IMR-90 (cell line): ENCODE data around the gene CTDP1. TPM values are rescaled to one million over a fixed set of nuclear protein-coding genes. Genes with fewer than 3 reads are reported as not detected.

Experiments
- ATAC-seq: fragments of 200-7000 bp; cut with Tn5 transposase; 2 replicates; pipeline ENCODE4 v1.9.1; 2020; ENCODE audit warnings: low read depth, mild to moderate bottlenecking, moderate library complexity
- BruUV-seq: library from RNA; stranded (reverse); fragments of 400-500 nt; replicated peaks from 2 replicates; lab custom pipeline; 2021; lab: Mats Ljungman, UMichigan
- CTCF ChIA-PET: fragments of 300-600 bp; formaldehyde crosslinking; extraction: SDS; loops from one replicate; lab custom pipeline; 2021; ENCODE audit warnings: antibody characterized with exemption; lab: Yijun Ruan, JAX
- POLR2A ChIA-PET: fragments of 300-600 bp; sonication (Branson Sonifier 250); formaldehyde crosslinking; loops from one replicate; lab custom pipeline; 2022; ENCODE audit warnings: antibody characterized with exemption; ENCODE audit not compliant: unreplicated experiment; lab: Charles Lee
- DNase-seq: peaks from one replicate; pipeline ENCODE4 v3.0.0; 2013
- H2AFZ ChIP-seq: replicated peaks from 2 replicates; pipeline ENCODE3; 2013; ENCODE audit warnings: low read length, mild to moderate bottlenecking; ENCODE audit not compliant: poor library complexity
- H2AK5ac ChIP-seq: 2 replicates; pipeline ENCODE4 v1.6.1; 2013; ENCODE audit warnings: low read depth, low read length, inconsistent platforms
- H2AK9ac ChIP-seq: replicated peaks from 2 replicates; pipeline ENCODE3; 2013; ENCODE audit warnings: mild to moderate bottlenecking, low read depth, low read length, moderate library complexity; ENCODE audit not compliant: poor library complexity
- H2BK120ac ChIP-seq: 2 replicates; pipeline ENCODE4 v1.6.1; 2013; ENCODE audit warnings: low read depth, low read length, inconsistent platforms
- H2BK15ac ChIP-seq: 3 replicates; pipeline ENCODE4 v1.6.1; 2013; ENCODE audit warnings: low read depth, low read length, inconsistent platforms
- H2BK20ac ChIP-seq: 2 replicates; pipeline ENCODE4 v1.6.1; 2013; ENCODE audit warnings: low read depth, mild to moderate bottlenecking, inconsistent platforms, low read length, moderate library complexity
- H2BK5ac ChIP-seq: 2 replicates; pipeline ENCODE4 v1.6.1; 2013; ENCODE audit warnings: mild to moderate bottlenecking, low read depth, low read length, inconsistent platforms; ENCODE audit not compliant: poor library complexity, severe bottlenecking
- H3K14ac ChIP-seq: replicated peaks from 2 replicates; pipeline ENCODE4 v1.6.1; 2013; ENCODE audit warnings: low read depth, low read length, inconsistent platforms
- H3K18ac ChIP-seq: 2 replicates; pipeline ENCODE4 v1.6.1; 2013; ENCODE audit warnings: low read depth, low read length, control low read depth
- H3K23ac ChIP-seq: 2 replicates; pipeline ENCODE4 v1.6.1; 2013; ENCODE audit warnings: low read depth, low read length, inconsistent platforms
- H3K27ac ChIP-seq: 2 replicates; pipeline ENCODE4 v1.5.1; 2013; ENCODE audit warnings: mild to moderate bottlenecking, control low read depth, low read length; ENCODE audit not compliant: insufficient read depth
- H3K27me3 ChIP-seq: 2 replicates; pipeline ENCODE4 v1.6.1; 2013; ENCODE audit warnings: low read length; ENCODE audit not compliant: control insufficient read depth, insufficient read depth
- H3K36me3 ChIP-seq: 2 replicates; pipeline ENCODE4 v1.6.1; 2013; ENCODE audit warnings: low read length, mixed read lengths; ENCODE audit not compliant: control insufficient read depth, insufficient read depth
- H3K4ac ChIP-seq: 2 replicates; pipeline ENCODE4 v1.6.1; 2013; ENCODE audit warnings: low read depth, low read length, inconsistent platforms
- H3K4me1 ChIP-seq: 2 replicates; pipeline ENCODE4 v1.6.1; 2013; ENCODE audit warnings: low read length, mixed read lengths; ENCODE audit not compliant: control insufficient read depth, insufficient read depth
- H3K4me2 ChIP-seq: 2 replicates; pipeline ENCODE4 v1.6.1; 2013; ENCODE audit warnings: low read depth, mild to moderate bottlenecking, control low read depth, low read length, moderate library complexity
- H3K4me3 ChIP-seq: 2 replicates; pipeline ENCODE4 v1.5.1; 2013; ENCODE audit warnings: low read depth, mild to moderate bottlenecking, control low read depth, low read length, moderate library complexity; ENCODE audit not compliant: insufficient read depth
- H3K56ac ChIP-seq: 2 replicates; pipeline ENCODE4 v1.6.1; 2013; ENCODE audit warnings: low read length, inconsistent platforms; ENCODE audit not compliant: insufficient read depth; ENCODE audit errors: extremely low read depth
- H3K79me1 ChIP-seq, 2 experiments: 2 replicates each; pipeline ENCODE4 v1.6.1; 2013; ENCODE audit warnings: low read length in 2 of 2, inconsistent platforms in 1 of 2, low read depth in 1 of 2
- H3K9ac ChIP-seq: 2 replicates; pipeline ENCODE4 v1.6.1; 2013; ENCODE audit warnings: low read depth, low read length, control low read depth
- H3K9me1 ChIP-seq: 2 replicates; pipeline ENCODE4 v1.6.1; 2013; ENCODE audit warnings: low read length, inconsistent platforms; ENCODE audit not compliant: insufficient read depth
- H3K9me3 ChIP-seq: 2 replicates; pipeline ENCODE4 v1.6.1; 2013; ENCODE audit warnings: low read length; ENCODE audit not compliant: control insufficient read depth, insufficient read depth
- H4K20me1 ChIP-seq: 2 replicates; pipeline ENCODE4 v1.6.1; 2013; ENCODE audit warnings: low read length, inconsistent platforms; ENCODE audit not compliant: insufficient read depth
- H4K5ac ChIP-seq: 2 replicates; pipeline ENCODE4 v1.6.1; 2013; ENCODE audit warnings: mild to moderate bottlenecking, low read depth, low read length, control low read depth
- H4K8ac ChIP-seq, 2 experiments: 2 replicates each; pipeline ENCODE4 v1.6.1; 2013; ENCODE audit warnings: low read depth in 2 of 2, low read length in 2 of 2, control low read depth in 1 of 2, inconsistent platforms in 1 of 2
- H4K91ac ChIP-seq: 2 replicates; pipeline ENCODE4 v1.6.1; 2013; ENCODE audit warnings: low read depth, low read length, inconsistent platforms; ENCODE audit not compliant: insufficient read depth
- BHLHE40 ChIP-seq: fragments of 150-350 bp; IDR thresholded peaks from 2 replicates; pipeline ENCODE4 v1.6.1; 2016; ENCODE audit warnings: mild to moderate bottlenecking, low read depth, low read length
- CTCF ChIP-seq: conservative IDR thresholded peaks from 2 replicates; pipeline ENCODE4 v1.5.1; 2012; ENCODE audit warnings: mild to moderate bottlenecking, low read depth, low read length, improper control_type of control experiment
- NFE2L2 ChIP-seq: fragments of 150-350 bp; IDR thresholded peaks from 2 replicates; pipeline ENCODE4 v1.6.1; 2016; ENCODE audit warnings: low read depth, mild to moderate bottlenecking, low read length
- POLR2A ChIP-seq: IDR thresholded peaks from 2 replicates; pipeline ENCODE4 v1.6.1; 2012; ENCODE audit warnings: mild to moderate bottlenecking, low read depth, low read length
- USF2 ChIP-seq: fragments of 150-350 bp; IDR thresholded peaks from 2 replicates; pipeline ENCODE4 v1.6.1; 2017; ENCODE audit warnings: mild to moderate bottlenecking, antibody characterized with exemption, low read length, low read depth
- WGBS, 2 experiments: methylation state at CpG; one replicate each; pipeline versions ENCODE4 v1.1.5 to v1.1.7; 2013; ENCODE audit warnings: missing lambda C conversion rate in 2 of 2; ENCODE audit not compliant: insufficient read length in 1 of 2; ENCODE audit errors: extremely low coverage in 2 of 2; 5-methylcytosine and 5-hydroxymethylcytosine counted together
- dilution Hi-C: fragments of 300-500 bp; cut with HindIII; formaldehyde crosslinking; loops from one replicate; pipeline ENCODE4 v1.14.3; 2018; ENCODE audit warnings: low sequenced_read_pairs; ENCODE audit not compliant: unreplicated experiment
- in situ Hi-C: fragments of 300-500 bp; cut with MboI; formaldehyde crosslinking; loops from 3 replicates; pipeline ENCODE4 v1.14.3; 2019; ENCODE audit warnings: low sequenced_read_pairs, inconsistent platforms, mixed read lengths
- intact Hi-C: fragments of 100-400 bp; cut with micrococcal nuclease; formaldehyde crosslinking; loops from 2 replicates; pipeline ENCODE4 v1.10.0; 2022
- polyA plus RNA-seq, 3 experiments: library from polyadenylated mRNA; depleted of rRNA; stranded (reverse); fragments of >200 nt; gene quantifications; 2 replicates each; pipeline ENCODE4 v1.2.3, GENCODE V29; 2012; ENCODE audit warnings: low replicate concordance in 1 of 3
- total RNA-seq: library from RNA; depleted of rRNA; stranded (reverse); fragments of >200 nt; gene quantifications from 2 replicates; pipeline ENCODE4 v1.2.3, GENCODE V29; 2012

Gene CTDP1
- total and polyA plus RNA-seq, 2 of the 4 experiments (the other 2 are of a cell fraction): 13.4 to 17.6 TPM

- TF ChIP-seq CTCF: no peak
These were observed 16.6 kb downstream of the CTDP1 start (continued) for GRCh38 chr18:79695856-79696850.

- H3K18ac ChIP-seq: no peak overlapping the region
- no peak for DNase-seq
- H2BK15ac ChIP-seq: no peak overlapping the region
- intact Hi-C loops: loop anchor here (10.0 kb wide), 1 partner anchor 338 kb away; the partner anchor contains the start of gene RBFA
- no peaks in the 10 kb centered on the region for H3K27me3 ChIP-seq
- WGBS, 2 experiments: 90% methylated on average over 2 of the region's 24 CpGs; no CpG with 5 or more reads in 1 of the 2 experiments
- H4K91ac ChIP-seq: no peak overlapping the region
- no peak overlapping the region for H2AK5ac ChIP-seq
- ChIA-PET CTCF (no interaction called here), POLR2A (no interaction called here)
- H3K9me1 ChIP-seq: peaks cover 21% of the 10 kb centered on the region
- H4K8ac ChIP-seq: no peak overlapping the region
- no peak overlapping the region for H2BK5ac ChIP-seq
- peaks cover 18% of the 10 kb centered on the region for H3K4me1 ChIP-seq
- dilution Hi-C loops: no loop called here
- H2AFZ ChIP-seq: no peak overlapping the region
- no peak overlapping the region for H2BK20ac ChIP-seq
- no peak for TF ChIP-seq USF2
- no peak for TF ChIP-seq BHLHE40
- TF ChIP-seq NFE2L2: no peak
- TF ChIP-seq POLR2A: no peak
- H3K79me1 ChIP-seq: peaks cover 27 to 69% of the 10 kb centered on the region in 2 experiments
- H3K23ac ChIP-seq: no peak overlapping the region
- BruUV-seq: no TSS peak
- H2BK120ac ChIP-seq: no peak overlapping the region
- H3K4me3 ChIP-seq: no peak overlapping the region
- H4K20me1 ChIP-seq: peaks cover 42% of the 10 kb centered on the region
- H3K27ac ChIP-seq: no peak overlapping the region
- no peak for ATAC-seq
- H3K9ac ChIP-seq: no peak overlapping the region
- H3K4me2 ChIP-seq: no peak overlapping the region
- H3K4ac ChIP-seq: no peak overlapping the region
- H3K9me3 ChIP-seq: no peaks in the 10 kb centered on the region
- in situ Hi-C loops: no loop called here
- no peak overlapping the region for H3K56ac ChIP-seq
- H4K5ac ChIP-seq: no peak overlapping the region
- H3K36me3 ChIP-seq: peaks cover 41% of the 10 kb centered on the region
- H2AK9ac ChIP-seq: no peak overlapping the region
- no peak overlapping the region for H3K14ac ChIP-seq
These were observed 17.6 kb downstream of the CTDP1 start for GRCh38 chr18:79697178-79697577.
